ENCODE measurements around the gene TLX3.

Gene TLX3

DNA sequence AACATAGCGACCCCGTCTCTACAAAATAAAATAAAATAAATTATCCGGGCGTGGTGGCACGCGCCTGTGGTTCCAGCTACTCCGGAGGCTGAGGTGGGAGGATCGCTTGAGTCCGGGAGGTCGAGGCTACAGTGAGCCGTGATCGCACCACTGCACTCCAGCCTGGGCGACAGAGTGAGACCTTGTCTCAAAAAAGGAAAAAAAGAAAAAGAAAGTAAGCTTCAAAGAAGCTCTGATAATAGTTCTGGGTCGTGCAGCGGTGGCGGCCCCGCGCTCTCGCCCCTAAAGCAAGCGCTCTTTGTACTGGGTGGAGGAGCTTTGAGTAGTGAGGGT, 6.8 kb downstream of the TLX3 start:
- no peak overlapping the region for H3K4me3 ChIP-seq (replicated peaks; ENCODE audit: low read depth, low read length)
- TF ChIP-seq CTCF (IDR thresholded peaks at IDR 0.05; ENCODE audit: low read length, missing control alignments) = no peak
- no peak for DNase-seq (ENCODE audit: low read depth)

DNA sequence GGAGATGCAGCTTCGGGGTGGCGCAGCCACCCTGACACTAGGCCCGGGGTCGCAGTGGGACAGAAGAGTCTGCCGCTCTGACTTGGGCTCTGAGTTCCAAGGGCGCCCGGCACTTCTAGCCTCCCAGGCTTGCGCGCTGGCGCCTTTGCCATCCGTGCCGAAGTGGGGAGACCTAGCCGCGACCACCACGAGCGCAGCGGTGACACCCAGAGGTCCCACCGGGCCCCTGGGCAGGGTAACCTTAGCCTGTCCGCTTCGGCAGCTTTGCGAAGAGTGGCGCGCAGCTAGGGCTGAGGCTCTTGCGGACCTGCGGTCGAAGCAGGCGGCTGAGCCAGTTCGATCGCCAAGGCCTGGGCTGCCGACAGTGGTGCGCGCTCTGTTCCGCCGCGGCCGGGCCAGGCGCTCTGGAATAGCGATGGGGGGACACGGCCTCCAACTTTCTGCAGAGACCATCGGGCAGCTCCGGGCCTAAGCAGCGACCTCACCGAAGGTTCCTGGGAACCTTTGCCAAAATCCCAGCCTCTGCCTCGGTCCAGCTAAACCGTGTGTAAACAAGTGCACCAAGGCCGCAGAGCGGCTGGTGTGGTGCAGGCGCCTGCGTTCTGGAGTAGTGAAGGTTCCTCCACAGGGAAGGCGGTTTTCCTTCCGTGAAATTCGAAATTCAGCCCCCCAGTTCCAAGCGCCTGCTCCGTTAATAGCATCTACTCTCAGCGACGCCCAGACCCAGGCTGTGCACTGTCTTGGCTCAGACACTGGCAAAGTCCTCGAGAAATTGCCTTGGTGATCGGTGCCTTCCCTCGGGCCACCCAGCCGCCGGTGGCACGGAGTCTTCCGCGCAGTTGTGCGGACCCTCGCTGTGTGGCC, 7.4 kb downstream of the TLX3 start:
- DNase-seq (ENCODE audit: low read depth) = no peak
- H3K4me3 ChIP-seq (replicated peaks; ENCODE audit: low read depth, low read length) = no peak overlapping the region
- no peak for TF ChIP-seq CTCF (IDR thresholded peaks at IDR 0.05; ENCODE audit: low read length, missing control alignments)

DNA sequence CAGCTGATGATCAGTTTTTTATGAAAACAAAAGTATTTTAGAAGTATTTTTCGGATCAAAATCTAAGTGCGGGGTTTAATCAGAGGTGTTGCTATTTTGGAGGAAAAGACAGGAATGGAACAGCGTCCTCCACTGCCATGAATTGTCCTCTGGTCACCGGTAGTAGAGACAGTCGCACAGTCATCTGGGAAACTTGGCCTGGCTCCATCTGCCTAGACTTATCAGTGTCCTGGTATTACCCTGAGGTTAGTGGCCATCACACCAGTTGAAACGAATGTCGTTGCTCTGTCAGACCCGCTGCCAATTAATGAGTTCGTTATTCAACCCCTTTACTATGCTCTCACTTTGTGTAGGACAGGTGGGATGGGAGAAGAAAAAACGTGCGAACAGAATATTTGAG, 8.2 kb downstream of the TLX3 start:
- TF ChIP-seq CTCF (IDR thresholded peaks at IDR 0.05; ENCODE audit: low read length, missing control alignments) = no peak
- no peak overlapping the region for H3K4me3 ChIP-seq (replicated peaks; ENCODE audit: low read depth, low read length)
- no peak for DNase-seq (ENCODE audit: low read depth)

DNA sequence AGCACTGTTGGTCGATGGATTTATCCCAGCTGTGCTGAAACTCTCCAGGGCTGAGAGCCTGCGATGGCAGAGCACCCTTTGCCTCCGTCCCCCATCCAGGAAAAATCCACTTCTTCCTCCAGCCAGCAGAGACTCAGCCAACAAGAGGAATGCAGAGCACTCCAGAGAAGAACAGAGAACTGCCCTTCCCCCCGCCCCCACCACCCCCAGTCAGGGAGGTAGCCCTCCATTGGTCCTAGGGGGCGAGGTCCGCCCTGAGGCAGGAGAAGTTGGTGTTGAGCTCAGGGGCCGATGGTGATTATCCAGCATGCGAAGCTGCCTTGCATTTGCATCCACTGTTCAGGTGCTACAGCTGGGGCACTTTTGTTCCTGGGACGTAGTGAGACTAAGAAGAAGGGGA, 9.0 kb downstream of the TLX3 start:
- TF ChIP-seq CTCF (IDR thresholded peaks at IDR 0.05; ENCODE audit: low read length, missing control alignments) = no peak
- no peak for DNase-seq (ENCODE audit: low read depth)
- no peak overlapping the region for H3K4me3 ChIP-seq (replicated peaks; ENCODE audit: low read depth, low read length)

DNA sequence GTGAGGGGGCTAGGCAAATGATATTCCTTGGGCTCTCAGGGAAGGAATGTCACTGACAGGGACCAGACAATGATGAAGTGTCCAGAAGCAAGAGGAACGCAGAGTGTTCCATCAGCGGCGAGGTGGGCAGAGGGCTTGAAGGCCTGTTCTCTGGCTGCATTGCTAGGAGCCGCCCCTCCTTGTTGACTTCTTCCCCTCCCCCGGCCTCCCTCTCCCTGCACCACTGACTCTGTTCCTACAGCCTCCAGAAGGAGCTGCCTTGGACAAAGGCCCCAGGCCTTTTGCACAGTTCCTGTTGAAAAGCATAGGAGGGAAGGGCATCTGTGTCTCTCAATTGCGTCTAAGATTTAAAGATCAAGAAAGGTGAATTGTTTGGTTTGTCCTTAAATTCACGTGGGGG, 12.4 kb downstream of the TLX3 start:
- no peak overlapping the region for H3K4me3 ChIP-seq (replicated peaks; ENCODE audit: low read depth, low read length)
- DNase-seq (ENCODE audit: low read depth) = no peak
- TF ChIP-seq CTCF (IDR thresholded peaks at IDR 0.05; ENCODE audit: low read length, missing control alignments) = no peak

DNA sequence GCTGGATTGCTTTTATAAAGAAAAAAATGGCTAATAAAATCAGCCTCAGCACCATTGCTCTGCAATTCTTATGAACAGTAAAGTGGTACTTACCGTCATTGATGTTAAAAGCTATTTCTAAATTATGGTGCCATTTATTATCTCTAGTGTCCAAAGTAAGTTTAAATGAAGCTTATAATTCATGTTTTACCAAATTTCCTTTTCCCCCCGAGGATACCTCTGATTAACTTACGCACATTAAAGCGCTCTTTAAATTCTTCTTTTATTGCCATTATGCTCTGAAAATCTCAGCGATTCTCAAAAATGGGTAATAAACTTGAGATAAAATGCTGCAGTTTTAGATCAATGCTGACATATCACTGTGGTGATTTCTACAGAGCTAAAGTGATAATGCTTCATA, 13.5 kb downstream of the TLX3 start:
- no peak overlapping the region for H3K4me3 ChIP-seq (replicated peaks; ENCODE audit: low read depth, low read length)
- no peak for DNase-seq (ENCODE audit: low read depth)
- no peak for TF ChIP-seq CTCF (IDR thresholded peaks at IDR 0.05; ENCODE audit: low read length, missing control alignments)

DNA sequence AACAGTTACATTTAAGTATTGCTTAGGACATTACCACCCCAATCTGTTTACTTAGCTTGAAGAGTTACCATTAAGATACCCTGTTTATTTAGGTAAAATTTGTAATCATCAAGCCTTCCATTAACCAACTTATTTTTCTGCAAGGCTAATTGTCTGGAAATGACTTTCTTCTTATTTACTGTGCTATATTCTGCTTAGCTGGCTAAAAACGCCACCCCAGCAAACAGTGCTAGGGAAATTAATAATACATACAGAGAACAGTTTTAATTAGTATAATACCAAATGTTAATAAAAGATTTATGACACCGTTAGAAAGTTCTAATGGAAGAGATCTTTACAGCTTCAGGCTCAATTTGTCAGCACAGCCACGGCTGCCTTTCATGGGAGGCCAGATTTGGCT, 14.0 kb downstream of the TLX3 start:
- TF ChIP-seq CTCF (IDR thresholded peaks at IDR 0.05; ENCODE audit: low read length, missing control alignments) = no peak
- H3K4me3 ChIP-seq (replicated peaks; ENCODE audit: low read depth, low read length) = no peak overlapping the region
- DNase-seq (ENCODE audit: low read depth) = no peak

All from fibroblast of pulmonary artery (primary cell).